Measurements from ENCODE around the gene HMCN1.

The HMCN1 gene

GRCh38 chr1:185849014-185849413 is 114.8 kb downstream of the HMCN1 start:
- H3K4me3 ChIP-seq (ENCODE audit: low read length) = no peak overlapping the region
- H3K4me1 ChIP-seq (ENCODE audit: control insufficient read depth, low read length) = no peaks in the 10 kb centered on the region
- no peaks in the 10 kb centered on the region for H3F3A ChIP-seq (ENCODE audit: control insufficient read depth, insufficient read depth)
- H4K20me1 ChIP-seq (ENCODE audit: control insufficient read depth, insufficient read depth, low read depth, low read length) = no peaks in the 10 kb centered on the region
- H3K36me3 ChIP-seq (ENCODE audit: control insufficient read depth, low read length) = no peaks in the 10 kb centered on the region
- TF ChIP-seq CTCF (IDR thresholded peaks at IDR 0.05; ENCODE audit: low read depth, low read length, poor library complexity, severe bottlenecking) (no peak), EZH2phosphoT487 (IDR thresholded peaks at IDR 0.05; ENCODE audit: borderline replicate concordance, low read length) (no peak)
- no peak overlapping the region for H3K27ac ChIP-seq (ENCODE audit: low read depth, low read length)
- no peaks in the 10 kb centered on the region for H3K27me3 ChIP-seq (ENCODE audit: control insufficient read depth, low read length)
- H3K9me2 ChIP-seq (replicated peaks; ENCODE audit: control insufficient read depth, low read length) = no peaks in the 10 kb centered on the region
- no peak overlapping the region for H3K4me2 ChIP-seq (ENCODE audit: low read length)
- no peaks in the 10 kb centered on the region for H3K79me2 ChIP-seq (ENCODE audit: control insufficient read depth, low read length)
- no peaks in the 10 kb centered on the region for H3K9me3 ChIP-seq (ENCODE audit: control insufficient read depth, insufficient read depth, low read length)

DNA sequence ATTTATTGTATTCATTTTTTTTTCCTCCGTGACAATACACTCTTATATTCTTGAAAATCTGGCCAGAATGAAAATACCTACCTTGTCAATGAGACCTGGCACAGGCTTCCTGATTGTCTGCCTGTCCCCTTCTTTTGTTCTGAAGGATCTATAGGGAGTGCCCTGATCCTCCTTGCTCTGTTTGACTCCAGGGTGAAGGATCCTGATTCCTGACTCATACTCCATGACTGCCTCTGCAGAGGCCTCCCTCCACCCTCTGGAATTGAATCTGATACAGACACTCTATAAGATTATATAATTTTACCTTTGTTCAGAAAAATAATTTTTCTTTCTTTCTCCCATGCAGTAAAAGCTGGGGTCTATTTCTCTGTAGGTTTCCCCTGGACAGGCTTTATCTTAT is 116.2 kb downstream of the HMCN1 start:
- Histone ChIP-seq H3K9me3 (ENCODE audit: control insufficient read depth, insufficient read depth, low read length) (no peaks in the 10 kb centered on the region), H3K27me3 (ENCODE audit: control insufficient read depth, low read length) (no peaks in the 10 kb centered on the region), H3K4me1 (ENCODE audit: control insufficient read depth, low read length) (no peaks in the 10 kb centered on the region), H3K36me3 (ENCODE audit: control insufficient read depth, low read length) (no peaks in the 10 kb centered on the region), H3K27ac (ENCODE audit: low read depth, low read length) (no peak overlapping the region), H3K4me2 (ENCODE audit: low read length) (no peak overlapping the region), H4K20me1 (ENCODE audit: control insufficient read depth, insufficient read depth, low read depth, low read length) (no peaks in the 10 kb centered on the region), H3K79me2 (ENCODE audit: control insufficient read depth, low read length) (no peaks in the 10 kb centered on the region), H3K4me3 (ENCODE audit: low read length) (no peak overlapping the region), H3F3A (ENCODE audit: control insufficient read depth, insufficient read depth) (no peaks in the 10 kb centered on the region), H3K9me2 (replicated peaks; ENCODE audit: control insufficient read depth, low read length) (no peaks in the 10 kb centered on the region)
- no peak for TF ChIP-seq EZH2phosphoT487 (IDR thresholded peaks at IDR 0.05; ENCODE audit: borderline replicate concordance, low read length)

GRCh38 chr1:185853739-185854138 is 119.5 kb downstream of the HMCN1 start:
- H3K4me2 ChIP-seq (ENCODE audit: low read length) = no peak overlapping the region
- no peaks in the 10 kb centered on the region for H3K79me2 ChIP-seq (ENCODE audit: control insufficient read depth, low read length)
- H3K27me3 ChIP-seq (ENCODE audit: control insufficient read depth, low read length) = no peaks in the 10 kb centered on the region
- no peaks in the 10 kb centered on the region for H3F3A ChIP-seq (ENCODE audit: control insufficient read depth, insufficient read depth)
- H3K4me3 ChIP-seq (ENCODE audit: low read length) = no peak overlapping the region
- no peaks in the 10 kb centered on the region for H3K4me1 ChIP-seq (ENCODE audit: control insufficient read depth, low read length)
- H3K27ac ChIP-seq (ENCODE audit: low read depth, low read length) = no peak overlapping the region
- no peaks in the 10 kb centered on the region for H3K9me2 ChIP-seq (replicated peaks; ENCODE audit: control insufficient read depth, low read length)
- no peaks in the 10 kb centered on the region for H3K36me3 ChIP-seq (ENCODE audit: control insufficient read depth, low read length)
- H3K9me3 ChIP-seq (ENCODE audit: control insufficient read depth, insufficient read depth, low read length) = no peaks in the 10 kb centered on the region
- TF ChIP-seq EZH2phosphoT487 (IDR thresholded peaks at IDR 0.05; ENCODE audit: borderline replicate concordance, low read length) (no peak), CTCF (IDR thresholded peaks at IDR 0.05; ENCODE audit: low read depth, low read length, poor library complexity, severe bottlenecking) (no peak)
- no peaks in the 10 kb centered on the region for H4K20me1 ChIP-seq (ENCODE audit: control insufficient read depth, insufficient read depth, low read depth, low read length)

DNA sequence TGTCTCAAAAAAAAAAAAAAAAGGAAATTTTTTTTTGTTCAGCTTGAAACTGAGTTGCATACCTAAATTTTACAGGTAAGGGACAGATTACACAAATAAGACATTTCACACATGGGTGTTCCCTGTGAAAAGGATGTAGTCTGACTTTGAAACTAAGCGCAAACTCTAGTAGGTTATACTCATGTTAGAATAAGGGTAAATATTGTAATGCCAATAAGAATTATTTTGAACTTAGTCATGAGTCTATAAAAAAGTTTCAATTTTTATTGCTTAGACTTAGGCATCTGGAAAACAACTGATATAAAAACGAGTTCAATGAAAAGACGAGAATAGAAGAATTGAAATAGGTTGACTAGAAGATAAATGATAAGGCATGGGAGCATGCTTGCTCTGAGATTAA is 122.3 kb downstream of the HMCN1 start:
- no peaks in the 10 kb centered on the region for H3K4me1 ChIP-seq (ENCODE audit: control insufficient read depth, low read length)
- H3K4me3 ChIP-seq (ENCODE audit: low read length) = no peak overlapping the region
- H3K9me2 ChIP-seq (replicated peaks; ENCODE audit: control insufficient read depth, low read length) = no peaks in the 10 kb centered on the region
- no peaks in the 10 kb centered on the region for H4K20me1 ChIP-seq (ENCODE audit: control insufficient read depth, insufficient read depth, low read depth, low read length)
- no peaks in the 10 kb centered on the region for H3K27me3 ChIP-seq (ENCODE audit: control insufficient read depth, low read length)
- no peaks in the 10 kb centered on the region for H3K9me3 ChIP-seq (ENCODE audit: control insufficient read depth, insufficient read depth, low read length)
- no peaks in the 10 kb centered on the region for H3K79me2 ChIP-seq (ENCODE audit: control insufficient read depth, low read length)
- no peaks in the 10 kb centered on the region for H3F3A ChIP-seq (ENCODE audit: control insufficient read depth, insufficient read depth)
- no peak overlapping the region for H3K4me2 ChIP-seq (ENCODE audit: low read length)
- TF ChIP-seq EZH2phosphoT487 (IDR thresholded peaks at IDR 0.05; ENCODE audit: borderline replicate concordance, low read length) (no peak), CTCF (IDR thresholded peaks at IDR 0.05; ENCODE audit: low read depth, low read length, poor library complexity, severe bottlenecking) (no peak)
- no peaks in the 10 kb centered on the region for H3K36me3 ChIP-seq (ENCODE audit: control insufficient read depth, low read length)
- no peak overlapping the region for H3K27ac ChIP-seq (ENCODE audit: low read depth, low read length)

All from DOHH2 (cell line).